IPS-15b (cell line): ENCODE measurements around the gene PPP4R4.
A peak's percentile ranks its signal among the peaks of the same experiment; 100 is the strongest.

ENCODE experiments used
- H3K27me3 ChIP-seq: one replicate; pipeline ENCODE4 v1.6.1; 2013; ENCODE audit warnings: low read length; ENCODE audit not compliant: control insufficient read depth, insufficient read depth
- H3K36me3 ChIP-seq: one replicate; pipeline ENCODE4 v1.6.1; 2013; ENCODE audit warnings: low read length; ENCODE audit not compliant: control insufficient read depth, insufficient read depth
- H3K4me1 ChIP-seq: one replicate; pipeline ENCODE4 v1.6.1; 2013; ENCODE audit warnings: mild to moderate bottlenecking, low read length; ENCODE audit not compliant: control insufficient read depth, insufficient read depth
- H3K4me3 ChIP-seq: one replicate; pipeline ENCODE4 v1.5.1; 2013; ENCODE audit warnings: low read depth, low read length
- H3K9ac ChIP-seq: one replicate; pipeline ENCODE4 v1.6.1; 2013; ENCODE audit warnings: low read depth, mild to moderate bottlenecking, low read length
- H3K9me3 ChIP-seq: one replicate; pipeline ENCODE4 v1.6.1; 2013; ENCODE audit warnings: mild to moderate bottlenecking, low read length; ENCODE audit not compliant: control insufficient read depth, insufficient read depth

PPP4R4 gene

DNA sequence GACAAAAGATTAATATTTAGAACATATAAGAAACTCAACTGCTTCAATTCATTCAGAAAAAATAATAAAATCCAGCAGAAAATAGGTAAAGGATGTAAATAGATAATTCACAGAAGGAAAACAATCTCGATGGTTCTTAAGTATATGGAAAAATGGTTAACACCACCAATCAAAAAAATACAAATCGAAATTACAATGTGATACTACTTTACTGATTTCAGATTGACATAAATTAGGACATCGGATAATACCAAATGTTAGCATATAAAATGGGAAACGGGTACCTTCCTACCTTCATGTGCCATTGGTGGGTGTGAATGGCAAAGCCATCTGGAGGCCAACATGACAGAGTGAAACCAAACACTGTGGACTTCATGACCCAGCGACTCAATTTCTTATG lies 1.6 kb upstream of the PPP4R4 start:
- peaks cover 5% of the 10 kb centered on the region for H3K4me1 ChIP-seq
- H3K9ac ChIP-seq, result no peak overlapping the region
- no peaks in the 10 kb centered on the region for H3K36me3 ChIP-seq
- H3K27me3 ChIP-seq, result peaks cover 33% of the 10 kb centered on the region
- no peak overlapping the region for H3K4me3 ChIP-seq
- no peaks in the 10 kb centered on the region for H3K9me3 ChIP-seq

DNA sequence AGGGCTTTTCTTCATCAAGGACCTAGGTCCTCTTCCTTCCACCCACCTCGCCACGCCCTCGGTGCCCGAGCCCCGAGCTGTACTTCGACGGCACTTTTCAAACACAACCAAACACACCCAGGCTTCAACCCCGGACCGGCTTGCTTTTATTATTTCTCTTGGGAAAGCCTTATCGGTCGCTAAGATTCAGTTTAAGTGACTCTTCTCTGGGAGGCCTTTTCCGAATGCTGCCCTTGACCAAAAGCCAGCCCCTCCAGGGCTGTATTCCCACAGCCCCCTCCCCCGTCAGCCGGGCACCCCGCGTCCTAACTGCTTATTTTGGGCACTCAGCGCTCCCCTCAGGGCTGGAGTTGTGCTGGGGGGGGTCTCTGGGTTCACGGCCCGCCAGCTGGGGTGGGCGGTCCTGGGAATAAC lies 644 bp upstream of the PPP4R4 start:
- peaks cover 5% of the 10 kb centered on the region for H3K4me1 ChIP-seq
- no peak overlapping the region for H3K9ac ChIP-seq
- no peaks in the 10 kb centered on the region for H3K9me3 ChIP-seq

DNA sequence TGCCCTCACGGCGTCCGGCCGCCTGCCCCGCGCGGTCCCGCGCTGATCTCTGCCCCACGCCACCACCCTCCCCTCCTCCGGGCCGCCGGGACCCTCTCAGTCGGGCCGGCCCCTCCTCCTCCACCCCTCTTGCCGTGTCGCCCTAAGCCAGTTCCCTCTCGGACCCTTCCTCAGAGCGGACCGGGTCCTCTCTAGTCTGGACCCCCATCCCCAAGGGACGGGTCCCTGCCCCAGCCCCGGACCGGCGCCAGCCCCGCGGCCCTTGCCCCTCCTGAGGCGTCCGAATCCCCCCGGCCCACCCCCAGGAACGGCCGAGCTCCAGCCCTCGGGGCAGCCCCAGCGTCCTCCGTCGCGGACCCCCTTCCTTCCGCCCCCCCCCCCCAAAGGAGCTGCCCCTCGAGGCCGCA lies 485 bp downstream of the PPP4R4 start:
- Histone ChIP-seq H3K4me1 (peaks cover 5% of the 10 kb centered on the region), H3K27me3 (peaks cover 33% of the 10 kb centered on the region), H3K4me3 (peak overlapping the region; percentile 73), H3K9me3 (no peaks in the 10 kb centered on the region), H3K36me3 (no peaks in the 10 kb centered on the region), H3K9ac (no peak overlapping the region)

More for the DNA sequence above, 644 bp upstream of the PPP4R4 start:
- H3K4me3 ChIP-seq, result peak overlapping the region; percentile 71
- no peaks in the 10 kb centered on the region for H3K36me3 ChIP-seq
- peaks cover 33% of the 10 kb centered on the region for H3K27me3 ChIP-seq

DNA sequence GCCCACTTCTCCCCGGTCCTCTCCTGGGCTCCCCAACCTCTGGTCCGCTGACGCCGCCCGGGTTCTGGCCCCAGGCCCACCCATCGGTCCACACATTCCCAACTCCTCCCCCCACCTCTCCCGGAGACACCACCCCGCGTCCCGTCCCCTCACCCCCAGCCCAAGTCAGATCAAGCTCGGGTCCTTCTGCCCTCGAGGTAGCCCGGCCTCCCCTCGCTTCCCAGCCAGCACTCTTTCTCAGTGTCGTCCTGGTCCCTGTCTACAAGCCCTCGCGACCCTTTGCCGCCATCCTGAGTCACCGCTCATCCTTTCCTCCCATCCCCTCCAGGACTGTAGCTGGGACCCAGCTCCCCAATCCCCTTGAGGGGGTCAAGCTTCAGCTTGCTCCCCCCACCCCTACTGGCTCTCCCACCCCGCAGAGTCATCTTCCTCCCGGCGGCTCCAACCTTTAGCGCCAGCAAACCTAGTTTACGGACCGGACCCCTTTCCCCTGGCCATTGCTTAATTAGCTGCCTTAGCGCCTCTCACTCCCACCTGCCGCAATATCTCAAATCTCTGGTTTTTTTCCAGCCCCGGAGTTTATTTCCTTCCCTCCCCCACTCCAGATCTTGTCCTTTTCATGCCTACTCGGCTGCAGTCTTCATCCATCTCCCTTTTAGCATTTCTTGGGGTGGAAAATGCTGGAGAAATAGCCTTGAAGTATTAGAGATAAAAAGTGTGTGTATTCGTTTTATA lies 1.1 kb downstream of the PPP4R4 start:
- peaks cover 7% of the 10 kb centered on the region for H3K4me1 ChIP-seq
- H3K4me3 ChIP-seq, result peak overlapping the region; percentile 73
- H3K9ac ChIP-seq, result peak overlapping the region; percentile 16
- no peaks in the 10 kb centered on the region for H3K9me3 ChIP-seq
- H3K36me3 ChIP-seq, result no peaks in the 10 kb centered on the region
- peaks cover 33% of the 10 kb centered on the region for H3K27me3 ChIP-seq

DNA sequence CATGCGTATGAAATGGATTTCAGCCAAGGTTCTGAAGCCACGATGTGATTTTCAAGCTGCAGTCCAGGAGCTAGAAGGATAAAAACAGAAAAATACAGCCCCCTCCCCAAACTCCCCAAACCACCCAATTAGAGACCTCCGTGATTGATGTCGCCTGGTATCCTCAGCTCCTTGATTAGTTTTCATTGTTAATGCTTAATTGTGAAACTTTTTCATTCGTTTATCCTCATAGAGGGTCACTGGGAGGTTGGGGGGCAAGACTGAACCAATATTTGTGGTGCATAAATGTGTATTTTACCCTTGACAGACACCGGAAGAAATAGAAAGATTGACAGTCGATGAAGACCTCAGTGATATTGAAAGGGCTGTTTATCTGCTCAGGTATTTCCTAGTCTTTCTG lies 1.6 kb downstream of the PPP4R4 start:
- no peaks in the 10 kb centered on the region for H3K36me3 ChIP-seq
- H3K9me3 ChIP-seq, result no peaks in the 10 kb centered on the region
- peaks cover 7% of the 10 kb centered on the region for H3K4me1 ChIP-seq
- H3K9ac ChIP-seq, result no peak overlapping the region
- H3K27me3 ChIP-seq, result peaks cover 33% of the 10 kb centered on the region
- peak overlapping the region; percentile 73 for H3K4me3 ChIP-seq

DNA sequence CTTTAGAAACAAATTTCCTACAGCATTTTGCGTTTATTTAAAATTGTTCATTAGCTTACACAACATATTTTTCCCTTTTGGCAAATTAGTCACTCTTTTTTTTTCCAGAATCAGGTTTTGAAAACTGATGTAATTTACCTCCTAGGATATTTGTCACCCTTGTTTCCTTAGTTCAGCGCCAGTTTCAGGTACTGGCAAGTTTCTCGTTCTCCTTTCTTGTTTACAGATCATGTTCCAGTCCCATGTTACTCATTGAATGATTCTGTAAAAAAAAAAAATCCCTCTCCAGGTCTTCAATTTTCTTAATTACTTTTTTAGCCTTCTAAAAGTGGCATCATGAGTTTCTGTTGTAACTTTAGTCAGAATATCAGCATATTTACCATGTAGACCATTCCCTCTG lies 2.7 kb downstream of the PPP4R4 start:
- Histone ChIP-seq H3K4me1 (peaks cover 7% of the 10 kb centered on the region), H3K4me3 (no peak overlapping the region), H3K36me3 (no peaks in the 10 kb centered on the region), H3K27me3 (peaks cover 27% of the 10 kb centered on the region), H3K9me3 (no peaks in the 10 kb centered on the region), H3K9ac (no peak overlapping the region)

DNA sequence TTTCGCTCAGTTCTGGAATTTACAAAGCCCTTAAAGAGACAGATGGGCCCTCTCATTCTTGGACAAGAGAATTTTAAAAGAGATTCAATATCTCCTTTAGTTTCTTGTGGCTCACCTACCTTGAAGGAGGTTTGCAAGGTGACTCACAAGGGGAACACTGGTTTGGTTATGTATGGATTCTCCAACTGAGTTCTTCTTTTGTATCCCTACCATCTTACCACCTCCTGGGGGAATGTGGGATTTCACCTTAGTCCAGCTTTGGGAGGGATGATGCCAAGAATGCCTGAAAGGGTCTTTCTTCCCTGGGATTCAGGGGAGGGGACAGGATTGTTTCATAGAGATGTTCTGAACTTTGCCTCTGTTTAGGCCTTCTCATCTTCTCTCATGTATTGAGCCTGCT lies 3.7 kb downstream of the PPP4R4 start:
- H3K4me3 ChIP-seq, result no peak overlapping the region
- H3K9ac ChIP-seq, result no peak overlapping the region
- H3K9me3 ChIP-seq, result no peaks in the 10 kb centered on the region
- peaks cover 18% of the 10 kb centered on the region for H3K27me3 ChIP-seq
- peaks cover 6% of the 10 kb centered on the region for H3K4me1 ChIP-seq
- no peaks in the 10 kb centered on the region for H3K36me3 ChIP-seq

DNA sequence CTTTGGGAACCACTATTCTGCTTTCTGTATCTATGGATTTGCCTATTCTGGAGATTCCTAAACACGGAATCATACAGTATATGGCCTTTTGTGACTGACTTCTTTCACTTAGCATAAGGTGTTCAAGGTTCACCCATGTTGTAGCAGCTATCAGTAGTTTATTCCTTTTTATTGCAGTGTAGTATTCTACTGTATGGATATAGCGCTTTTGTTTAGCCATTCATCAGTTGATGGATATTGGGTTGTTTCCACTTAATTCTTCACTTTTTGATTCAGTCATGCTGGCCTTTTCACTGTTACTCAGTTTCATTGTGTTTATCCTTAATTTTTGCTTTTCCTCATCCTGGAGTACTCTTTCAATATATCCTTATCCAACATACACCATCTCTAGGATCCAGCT lies 5.1 kb downstream of the PPP4R4 start:
- peaks cover 3% of the 10 kb centered on the region for H3K4me1 ChIP-seq
- H3K27me3 ChIP-seq, result peaks cover 17% of the 10 kb centered on the region
- no peaks in the 10 kb centered on the region for H3K9me3 ChIP-seq
- H3K4me3 ChIP-seq, result no peak overlapping the region
- no peak overlapping the region for H3K9ac ChIP-seq
- H3K36me3 ChIP-seq, result no peaks in the 10 kb centered on the region

DNA sequence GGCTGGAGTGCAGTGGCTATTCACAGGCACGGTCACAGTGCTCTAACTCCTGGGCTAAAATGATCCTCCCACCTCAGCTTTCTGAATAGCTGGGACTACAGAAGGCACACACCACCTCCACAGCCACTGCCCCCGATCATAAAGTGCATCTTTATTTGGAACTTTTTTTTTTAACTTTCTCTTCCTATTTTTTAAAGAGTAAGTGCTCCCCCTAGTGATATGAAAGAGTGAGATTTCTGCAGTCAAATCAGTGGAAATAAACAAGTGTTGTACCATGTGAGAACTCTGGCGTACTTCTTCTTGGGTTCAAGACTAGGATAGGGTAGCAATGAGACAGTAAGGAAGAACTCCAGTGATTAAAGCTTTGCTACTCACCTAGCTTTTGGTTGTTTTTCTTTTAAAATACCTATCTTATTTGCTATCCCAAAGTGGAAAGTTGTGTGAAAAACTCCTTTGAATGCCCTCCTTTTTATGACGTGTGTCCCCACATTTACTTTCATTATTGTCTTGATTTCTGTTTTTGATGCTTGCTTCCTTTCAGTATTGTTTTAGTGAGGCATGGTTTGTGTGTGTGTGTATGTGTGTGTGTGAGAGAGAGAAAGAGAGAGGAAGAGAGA lies 6.6 kb downstream of the PPP4R4 start:
- Histone ChIP-seq H3K36me3 (no peaks in the 10 kb centered on the region), H3K4me1 (peaks cover 3% of the 10 kb centered on the region), H3K9ac (no peak overlapping the region), H3K9me3 (no peaks in the 10 kb centered on the region), H3K4me3 (no peak overlapping the region), H3K27me3 (peaks cover 13% of the 10 kb centered on the region)

DNA sequence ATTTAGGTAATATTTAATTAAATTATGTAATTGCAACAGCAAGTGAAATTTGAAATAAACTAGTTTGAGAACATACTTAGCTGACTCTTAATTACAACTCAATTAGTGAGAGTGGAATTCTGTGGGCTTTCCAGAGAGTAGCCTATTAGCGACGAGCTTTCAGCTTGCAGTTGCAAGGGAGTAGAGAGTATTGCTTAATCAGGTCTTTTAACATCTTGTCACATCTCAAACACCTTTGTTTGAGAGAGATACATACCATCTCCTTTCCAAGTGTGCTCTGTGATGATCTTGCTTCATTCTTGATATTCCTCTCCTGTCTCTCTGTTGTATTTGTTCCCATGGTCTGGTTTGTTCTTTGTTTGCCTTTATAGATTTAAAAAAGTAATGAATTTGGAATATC lies 7.7 kb downstream of the PPP4R4 start:
- H3K4me3 ChIP-seq, result no peak overlapping the region
- no peaks in the 10 kb centered on the region for H3K9me3 ChIP-seq
- no peaks in the 10 kb centered on the region for H3K36me3 ChIP-seq
- H3K4me1 ChIP-seq, result peaks cover 3% of the 10 kb centered on the region
- peaks cover 2% of the 10 kb centered on the region for H3K27me3 ChIP-seq
- H3K9ac ChIP-seq, result no peak overlapping the region

DNA sequence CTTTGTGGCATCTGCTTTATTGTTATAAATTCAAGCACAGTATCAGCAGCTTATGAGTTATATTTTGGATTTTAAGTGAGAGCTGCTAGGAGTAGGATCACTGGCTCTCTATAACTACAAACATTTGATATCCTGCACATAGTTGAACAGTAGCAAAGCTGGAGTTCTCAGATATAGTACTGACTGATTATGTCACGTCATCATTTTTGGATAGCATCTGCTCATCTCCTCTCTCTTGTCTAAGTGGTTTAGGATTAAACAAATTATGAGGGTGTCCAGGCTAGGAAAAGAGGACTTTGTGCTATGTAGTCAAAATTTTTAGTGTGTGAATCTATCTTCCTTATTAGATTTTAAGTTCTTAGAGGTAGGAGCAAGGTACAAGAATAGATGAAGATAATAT lies 18.4 kb downstream of the PPP4R4 start:
- no peaks in the 10 kb centered on the region for H3K36me3 ChIP-seq
- no peaks in the 10 kb centered on the region for H3K4me1 ChIP-seq
- no peak overlapping the region for H3K9ac ChIP-seq
- no peaks in the 10 kb centered on the region for H3K27me3 ChIP-seq
- H3K4me3 ChIP-seq, result no peak overlapping the region
- H3K9me3 ChIP-seq, result no peaks in the 10 kb centered on the region

DNA sequence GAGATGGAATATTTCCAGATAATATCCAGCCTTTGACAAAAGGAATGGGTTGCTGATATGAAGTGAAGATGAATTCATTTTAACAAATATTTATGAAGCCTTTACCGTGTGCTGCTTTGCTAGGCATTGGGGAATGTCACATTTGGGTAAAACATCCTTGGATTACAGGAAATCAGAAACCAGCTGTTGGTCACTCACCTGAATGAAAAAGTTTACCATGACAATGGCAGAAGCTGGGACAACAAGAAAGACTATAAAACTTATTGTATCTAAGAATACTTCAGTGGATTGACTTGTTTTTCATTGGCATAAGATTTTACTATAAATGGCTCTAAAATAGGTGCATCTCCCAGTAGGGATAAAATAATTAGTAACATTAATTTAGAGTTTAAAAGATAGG lies 19.7 kb downstream of the PPP4R4 start:
- Histone ChIP-seq H3K9ac (no peak overlapping the region), H3K9me3 (no peaks in the 10 kb centered on the region), H3K4me1 (no peaks in the 10 kb centered on the region), H3K27me3 (no peaks in the 10 kb centered on the region), H3K4me3 (no peak overlapping the region), H3K36me3 (no peaks in the 10 kb centered on the region)
